ENCODE data around the gene MAP4K4. TPM values are rescaled to one million over a fixed set of nuclear protein-coding genes. Genes with fewer than 3 reads are reported as not detected.

Gene MAP4K4
- total RNA-seq, 3 donors from 2014 or later = 26.4 to 54.6 (median 34.2) TPM

DNA sequence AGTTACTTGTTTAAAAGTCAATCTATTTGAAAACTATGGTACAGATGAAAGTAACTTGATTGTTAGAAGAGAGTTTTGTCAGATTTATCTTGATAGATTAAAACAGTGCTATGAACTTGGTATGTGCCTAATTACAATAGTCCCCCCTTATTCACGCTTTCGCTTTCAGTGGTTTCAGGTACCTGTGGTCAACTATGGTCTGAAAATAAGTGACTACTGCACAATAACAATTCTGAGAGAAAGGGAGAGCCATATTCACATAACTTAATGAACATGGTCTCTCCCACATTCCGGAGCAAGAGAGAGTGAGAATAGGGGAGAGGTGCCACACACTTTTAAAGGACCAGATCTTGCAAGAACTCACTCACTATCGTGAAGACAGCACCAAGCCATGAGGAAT lies 13.2 kb upstream of the MAP4K4 start:
- no peaks in the 10 kb centered on the region for H3K36me3 ChIP-seq (ENCODE audit: low read depth)
- H3K4me1 ChIP-seq (ENCODE audit: low read depth) = no peaks in the 10 kb centered on the region
- H3K4me3 ChIP-seq = no peak overlapping the region
- no peak for ATAC-seq
- TF ChIP-seq CTCF (IDR thresholded peaks at IDR 0.05) = no peak
- no peak for DNase-seq
- intact Hi-C loops (cut with DNase I, micrococcal nuclease) = no loop called here
- H3K9me3 ChIP-seq = no peaks in the 10 kb centered on the region

GRCh38 chr2:101688261-101688660 lies 9.2 kb upstream of the MAP4K4 start:
- no peak for TF ChIP-seq CTCF (IDR thresholded peaks at IDR 0.05)
- H3K4me3 ChIP-seq = no peak overlapping the region
- intact Hi-C loops (cut with DNase I, micrococcal nuclease) = no loop called here
- peaks cover 11% of the 10 kb centered on the region for H3K4me1 ChIP-seq (ENCODE audit: low read depth)
- no peak for DNase-seq
- no peaks in the 10 kb centered on the region for H3K9me3 ChIP-seq
- no peaks in the 10 kb centered on the region for H3K36me3 ChIP-seq (ENCODE audit: low read depth)
- no peak for ATAC-seq

DNA sequence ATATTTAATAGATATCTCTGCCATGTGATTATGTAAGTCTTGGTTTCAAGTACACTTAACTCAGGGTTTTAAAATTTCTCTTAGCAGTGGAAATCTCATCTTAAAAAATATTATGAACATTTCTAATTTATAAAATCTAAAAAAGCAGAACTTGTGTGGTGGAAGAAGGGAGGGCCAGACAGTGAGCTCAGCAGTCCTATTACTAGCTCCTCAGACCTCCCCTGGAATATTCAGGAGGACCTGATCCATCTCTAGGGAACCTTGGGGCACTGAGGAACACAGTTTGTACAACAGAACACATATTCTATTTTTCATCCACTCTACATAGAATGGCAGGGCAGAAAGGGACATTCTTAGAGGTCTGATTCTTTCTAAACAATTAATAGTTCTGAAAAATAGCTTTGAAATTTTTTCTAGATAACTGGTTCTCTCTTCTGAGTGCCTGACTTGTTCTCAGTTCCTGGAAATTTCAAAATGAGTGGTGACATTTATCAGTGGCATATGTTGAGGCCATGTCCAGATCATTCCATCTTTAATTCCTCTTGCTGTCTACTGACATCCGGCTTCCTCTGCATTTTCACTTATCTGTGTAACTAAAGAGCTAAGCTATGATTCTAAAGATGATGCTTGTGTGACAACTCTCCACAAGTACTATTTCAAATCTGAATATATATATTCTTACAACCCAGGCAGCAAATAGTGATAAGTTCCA lies 8.2 kb upstream of the MAP4K4 start:
- ATAC-seq (no peak), DNase-seq (no peak)
- H3K9me3 ChIP-seq = no peaks in the 10 kb centered on the region
- H3K4me3 ChIP-seq = no peak overlapping the region
- H3K36me3 ChIP-seq (ENCODE audit: low read depth) = no peaks in the 10 kb centered on the region
- H3K4me1 ChIP-seq (ENCODE audit: low read depth) = peaks cover 11% of the 10 kb centered on the region
- no peak for TF ChIP-seq CTCF (IDR thresholded peaks at IDR 0.05)
- intact Hi-C loops (cut with DNase I, micrococcal nuclease) = no loop called here

DNA sequence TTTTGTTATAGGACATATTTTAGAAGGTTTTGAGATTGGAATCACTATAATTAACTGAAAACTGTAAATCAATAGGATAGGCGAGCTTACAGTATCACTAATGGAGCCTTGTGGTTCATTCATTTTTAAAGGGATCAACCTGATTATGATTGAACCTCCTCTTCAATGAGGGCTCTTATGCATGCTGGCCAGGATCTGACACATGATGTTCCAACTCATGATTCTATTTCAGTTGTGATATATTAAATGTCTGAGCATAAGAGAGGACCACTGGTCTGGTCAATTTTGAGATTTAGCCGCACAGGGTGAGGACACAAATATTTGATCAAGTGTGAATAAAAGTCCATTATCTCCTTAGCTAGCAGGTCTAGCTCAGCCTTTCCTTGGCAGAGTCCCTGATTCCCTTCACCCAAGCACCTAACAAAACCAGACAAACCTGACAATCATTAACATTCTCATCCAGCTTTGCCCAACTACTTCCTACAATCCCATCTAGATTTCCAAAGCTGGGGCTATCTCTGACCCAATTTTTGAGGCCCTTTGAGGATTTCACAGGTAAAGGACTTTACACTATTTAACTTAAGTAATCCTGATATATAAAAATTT lies 6.9 kb upstream of the MAP4K4 start:
- no peaks in the 10 kb centered on the region for H3K36me3 ChIP-seq (ENCODE audit: low read depth)
- H3K9me3 ChIP-seq = no peaks in the 10 kb centered on the region
- DNase-seq (peak in 1 of 3 donors; percentile 31), ATAC-seq (peak; percentile 71)
- H3K4me1 ChIP-seq (ENCODE audit: low read depth) = peaks cover 11% of the 10 kb centered on the region
- TF ChIP-seq CTCF (IDR thresholded peaks at IDR 0.05) = no peak
- intact Hi-C loops (cut with DNase I, micrococcal nuclease) = no loop called here
- no peak overlapping the region for H3K4me3 ChIP-seq

- peaks cover 14% of the 10 kb centered on the region for H3K4me1 ChIP-seq (ENCODE audit: low read depth)
- intact Hi-C loops (cut with DNase I, micrococcal nuclease) = no loop called here
- TF ChIP-seq CTCF (IDR thresholded peaks at IDR 0.05) = no peak
- H3K9me3 ChIP-seq = no peaks in the 10 kb centered on the region
- no peak for ATAC-seq
- no peak overlapping the region for H3K4me3 ChIP-seq
- H3K36me3 ChIP-seq (ENCODE audit: low read depth) = no peaks in the 10 kb centered on the region
- DNase-seq = no peak
Measured at GRCh38 chr2:101692041-101692440, 5.5 kb upstream of the MAP4K4 start.

Measured in mucosa of descending colon (tissue), 3 donors.